ENCODE results near the gene HNMT. TPM values are rescaled to one million over a fixed set of nuclear protein-coding genes. Genes with fewer than 3 reads are reported as not detected.

HNMT gene
- total RNA-seq, 1 experiment from 2014 or later: 56.5 TPM

DNA sequence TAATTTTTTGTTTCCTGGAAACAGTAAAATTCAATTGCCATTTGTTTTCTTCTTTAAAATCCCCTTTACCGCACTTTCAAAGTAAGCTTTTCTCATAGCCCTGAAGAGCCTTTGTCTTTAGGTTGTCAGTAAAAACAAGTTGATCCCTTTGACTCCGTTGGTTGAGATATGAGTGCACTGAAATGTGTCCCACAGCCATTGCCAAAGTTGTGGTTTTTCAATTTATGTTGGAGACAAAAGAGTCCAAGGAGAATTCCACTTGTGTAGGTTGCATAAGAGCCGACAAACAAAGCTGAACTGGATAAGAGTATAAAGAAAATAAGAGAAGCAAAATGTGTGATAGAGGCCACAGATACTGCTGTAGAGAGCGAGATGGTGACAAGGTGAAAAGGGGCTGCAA, 26.1 kb upstream of the HNMT start:
- H3K4me1 Mint-ChIP-seq (ENCODE audit: low read depth, unreplicated experiment): peaks cover 35% of the 10 kb centered on the region
- H3K36me3 Mint-ChIP-seq (ENCODE audit: insufficient read depth, unreplicated experiment): no peaks in the 10 kb centered on the region
- BruUV-seq (replicated peaks): no TSS peak
- TF ChIP-seq, protein P1, sequence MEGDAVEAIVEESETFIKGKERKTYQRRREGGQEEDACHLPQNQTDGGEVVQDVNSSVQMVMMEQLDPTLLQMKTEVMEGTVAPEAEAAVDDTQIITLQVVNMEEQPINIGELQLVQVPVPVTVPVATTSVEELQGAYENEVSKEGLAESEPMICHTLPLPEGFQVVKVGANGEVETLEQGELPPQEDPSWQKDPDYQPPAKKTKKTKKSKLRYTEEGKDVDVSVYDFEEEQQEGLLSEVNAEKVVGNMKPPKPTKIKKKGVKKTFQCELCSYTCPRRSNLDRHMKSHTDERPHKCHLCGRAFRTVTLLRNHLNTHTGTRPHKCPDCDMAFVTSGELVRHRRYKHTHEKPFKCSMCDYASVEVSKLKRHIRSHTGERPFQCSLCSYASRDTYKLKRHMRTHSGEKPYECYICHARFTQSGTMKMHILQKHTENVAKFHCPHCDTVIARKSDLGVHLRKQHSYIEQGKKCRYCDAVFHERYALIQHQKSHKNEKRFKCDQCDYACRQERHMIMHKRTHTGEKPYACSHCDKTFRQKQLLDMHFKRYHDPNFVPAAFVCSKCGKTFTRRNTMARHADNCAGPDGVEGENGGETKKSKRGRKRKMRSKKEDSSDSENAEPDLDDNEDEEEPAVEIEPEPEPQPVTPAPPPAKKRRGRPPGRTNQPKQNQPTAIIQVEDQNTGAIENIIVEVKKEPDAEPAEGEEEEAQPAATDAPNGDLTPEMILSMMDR (IDR thresholded peaks at IDR 0.05; ENCODE audit: unreplicated experiment): no peak
- DNase-seq: no peak
- CTCF ChIA-PET: no interaction called here
- peaks cover 3% of the 10 kb centered on the region for H3K9me3 Mint-ChIP-seq (ENCODE audit: low read depth, unreplicated experiment)
- no peak overlapping the region for H3K4me3 Mint-ChIP-seq (ENCODE audit: low read depth, unreplicated experiment)
- intact Hi-C loops (cut with micrococcal nuclease; ENCODE audit: unreplicated experiment): no loop called here
- no peaks in the 10 kb centered on the region for H3K27me3 Mint-ChIP-seq (ENCODE audit: unreplicated experiment)
- H3K27ac Mint-ChIP-seq (ENCODE audit: unreplicated experiment): no peak overlapping the region

DNA sequence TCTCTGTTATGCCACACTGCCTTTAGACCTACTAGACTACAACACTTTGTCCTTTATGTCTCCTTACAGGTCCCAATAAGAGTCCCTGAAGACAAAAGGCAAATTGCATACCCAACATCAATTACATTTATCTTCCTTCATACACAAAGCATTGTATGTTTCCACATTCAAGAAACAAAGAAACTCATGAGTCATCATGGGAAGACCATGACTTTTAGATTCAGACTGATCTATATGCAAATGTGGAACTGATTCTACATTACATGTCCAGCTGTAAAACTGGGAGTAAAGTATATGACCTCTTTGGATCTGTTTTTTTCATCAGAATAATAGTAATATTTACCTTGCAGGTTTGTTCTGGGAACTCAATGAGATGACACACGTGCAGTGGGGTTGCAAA, 25.2 kb upstream of the HNMT start:
- H3K9me3 Mint-ChIP-seq (ENCODE audit: low read depth, unreplicated experiment): peaks cover 2% of the 10 kb centered on the region
- no peak overlapping the region for H3K27ac Mint-ChIP-seq (ENCODE audit: unreplicated experiment)
- peaks cover 42% of the 10 kb centered on the region for H3K4me1 Mint-ChIP-seq (ENCODE audit: low read depth, unreplicated experiment)
- intact Hi-C loops (cut with micrococcal nuclease; ENCODE audit: unreplicated experiment): no loop called here
- no peak overlapping the region for H3K4me3 Mint-ChIP-seq (ENCODE audit: low read depth, unreplicated experiment)
- no peak for DNase-seq
- no peaks in the 10 kb centered on the region for H3K27me3 Mint-ChIP-seq (ENCODE audit: unreplicated experiment)
- TF ChIP-seq, protein P1 (IDR thresholded peaks at IDR 0.05; ENCODE audit: unreplicated experiment): no peak
- CTCF ChIA-PET: no interaction called here
- no peaks in the 10 kb centered on the region for H3K36me3 Mint-ChIP-seq (ENCODE audit: insufficient read depth, unreplicated experiment)
- no TSS peak for BruUV-seq (replicated peaks)

DNA sequence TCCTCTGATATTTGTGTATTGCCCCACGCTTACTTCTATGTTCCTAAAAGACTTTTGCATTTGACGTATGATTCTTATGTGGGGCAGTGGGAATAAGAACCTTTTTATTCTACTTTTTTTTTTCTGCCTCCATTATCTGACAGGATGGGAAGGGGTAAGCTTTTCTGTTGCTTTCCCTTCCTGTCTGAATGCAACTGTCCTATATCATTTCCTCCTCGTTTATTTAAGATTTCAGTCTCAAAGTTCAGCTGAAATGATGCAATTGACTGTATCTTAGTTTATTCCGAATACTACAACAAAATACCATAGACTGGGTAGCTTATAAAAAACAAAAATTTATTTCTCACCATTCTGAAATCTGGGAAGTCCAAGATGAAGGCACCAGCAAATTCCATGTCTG, 24.1 kb upstream of the HNMT start:
- H3K27ac Mint-ChIP-seq (ENCODE audit: unreplicated experiment): no peak overlapping the region
- intact Hi-C loops (cut with micrococcal nuclease; ENCODE audit: unreplicated experiment): loop anchor here (10.0 kb wide), 1 partner anchor 435 kb away; no protein-coding TSS in a partner anchor

DNA sequence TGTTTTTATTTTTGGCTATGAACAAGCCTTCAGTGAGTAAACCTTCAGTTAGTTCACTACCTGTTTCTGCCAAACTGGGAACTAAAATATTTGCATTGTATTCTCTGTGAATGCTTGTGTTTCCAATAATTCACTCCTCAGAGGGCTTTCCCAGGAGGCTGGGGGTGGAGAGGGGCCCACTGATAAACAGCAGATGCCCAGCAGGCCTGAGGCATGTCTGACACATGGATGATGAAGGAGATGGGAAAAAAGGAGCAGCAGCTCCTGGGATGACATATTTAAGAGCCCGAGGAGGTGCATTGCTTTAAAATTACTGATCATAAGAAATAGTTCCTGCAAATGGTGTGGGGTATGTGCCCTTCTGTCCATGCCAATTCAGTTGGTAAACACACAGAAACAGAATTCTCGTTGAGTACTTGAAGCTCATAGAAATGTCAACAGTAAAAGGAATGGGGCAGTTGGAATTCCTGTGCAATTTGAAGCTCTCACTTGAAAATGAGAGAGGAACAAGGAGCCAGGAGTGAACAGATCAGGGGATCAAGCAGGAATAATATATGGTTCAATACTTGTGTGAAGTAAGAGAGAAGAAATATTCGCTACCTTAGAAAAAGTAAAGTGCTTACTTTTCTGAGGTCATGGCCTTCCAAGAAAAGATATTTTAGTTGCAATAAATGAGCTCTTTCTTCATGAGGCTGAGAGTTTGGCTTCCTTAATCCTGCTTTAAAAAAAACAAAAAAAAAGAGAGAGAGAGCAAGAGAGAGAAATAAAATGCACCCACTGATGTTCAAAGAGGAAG, 22.0 kb upstream of the HNMT start:
- no TSS peak for BruUV-seq (replicated peaks)
- H3K4me1 Mint-ChIP-seq (ENCODE audit: low read depth, unreplicated experiment): peaks cover 54% of the 10 kb centered on the region

More for the DNA sequence above, 24.1 kb upstream of the HNMT start:
- DNase-seq: no peak
- Mint-ChIP-seq H3K4me1 (ENCODE audit: low read depth, unreplicated experiment) (peaks cover 51% of the 10 kb centered on the region), H3K27me3 (ENCODE audit: unreplicated experiment) (no peaks in the 10 kb centered on the region), H3K4me3 (ENCODE audit: low read depth, unreplicated experiment) (no peak overlapping the region), H3K9me3 (ENCODE audit: low read depth, unreplicated experiment) (peaks cover 2% of the 10 kb centered on the region), H3K36me3 (ENCODE audit: insufficient read depth, unreplicated experiment) (no peaks in the 10 kb centered on the region)
- CTCF ChIA-PET: no interaction called here
- TF ChIP-seq, protein P1 (IDR thresholded peaks at IDR 0.05; ENCODE audit: unreplicated experiment): no peak
- BruUV-seq (replicated peaks): no TSS peak

More for the DNA sequence above, 22.0 kb upstream of the HNMT start:
- Mint-ChIP-seq H3K9me3 (ENCODE audit: low read depth, unreplicated experiment) (no peaks in the 10 kb centered on the region), H3K27me3 (ENCODE audit: unreplicated experiment) (no peaks in the 10 kb centered on the region), H3K27ac (ENCODE audit: unreplicated experiment) (peak overlapping the region; percentile 56), H3K4me3 (ENCODE audit: low read depth, unreplicated experiment) (peak overlapping the region; percentile 8), H3K36me3 (ENCODE audit: insufficient read depth, unreplicated experiment) (no peaks in the 10 kb centered on the region)
- DNase-seq: no peak
- TF ChIP-seq, protein P1 (IDR thresholded peaks at IDR 0.05; ENCODE audit: unreplicated experiment): no peak
- CTCF ChIA-PET: no interaction called here
- intact Hi-C loops (cut with micrococcal nuclease; ENCODE audit: unreplicated experiment): loop anchor here (10.0 kb wide), 1 partner anchor 433 kb away; no protein-coding TSS in a partner anchor

All from Calu3 (cell line).